DND-41 (cell line): ENCODE results near the gene ACOXL.

Source experiments
- CTCF ChIP-seq: IDR thresholded peaks from 2 replicates; pipeline ENCODE4 v1.5.1; 2012; ENCODE audit warnings: borderline replicate concordance, low read length, moderate library complexity, mild to moderate bottlenecking; ENCODE audit not compliant: poor library complexity, severe bottlenecking; ENCODE audit errors: extremely low read depth
- EZH2 ChIP-seq: IDR thresholded peaks from 3 replicates; pipeline ENCODE4 v1.6.1; 2012; ENCODE audit warnings: borderline replicate concordance, low read depth, mild to moderate bottlenecking, moderate library complexity, low read length, inconsistent platforms; ENCODE audit not compliant: severe bottlenecking

DNA sequence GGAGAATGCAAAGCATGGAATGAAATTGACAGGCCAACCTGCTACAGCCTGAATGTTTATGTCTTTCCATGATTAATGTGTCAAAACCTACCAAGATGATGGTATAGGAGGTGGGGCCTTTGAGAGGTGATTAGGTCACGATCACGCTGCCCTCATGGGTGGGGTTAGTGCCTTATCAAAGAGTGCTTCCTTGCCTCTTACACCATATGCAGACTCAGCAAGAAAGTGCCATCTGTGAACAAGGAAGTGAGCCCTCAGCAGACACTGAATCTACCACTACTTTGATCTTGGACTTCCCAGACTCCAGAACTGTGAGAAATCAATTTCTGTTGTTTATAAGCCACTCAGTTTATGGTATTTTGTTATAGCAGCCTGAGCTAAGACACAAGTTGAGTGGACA is 240.9 kb downstream of the ACOXL start:
- TF ChIP-seq CTCF (no peak), EZH2 (no peak)
